Muscle of leg (tissue), 11 donors: ENCODE data around the gene GDF10. TPM values are rescaled to one million over a fixed set of nuclear protein-coding genes. Genes with fewer than 3 reads are reported as not detected.

ENCODE experiments used
- DNase-seq: peaks from one replicate; pipeline ENCODE4 v3.0.0; 2013
- H3K27ac ChIP-seq: one replicate; pipeline ENCODE4 v1.5.1; 2013; ENCODE audit warnings: mild to moderate bottlenecking, low read length, control low read depth
- H3K27me3 ChIP-seq: one replicate; pipeline ENCODE4 v1.6.1; 2013; ENCODE audit warnings: low read length; ENCODE audit not compliant: control insufficient read depth, insufficient read depth
- H3K36me3 ChIP-seq: one replicate; pipeline ENCODE4 v1.6.1; 2013; ENCODE audit warnings: low read length; ENCODE audit not compliant: control insufficient read depth, insufficient read depth
- H3K4me1 ChIP-seq: one replicate; pipeline ENCODE4 v1.6.1; 2013; ENCODE audit warnings: low read length; ENCODE audit not compliant: control insufficient read depth, insufficient read depth
- H3K4me3 ChIP-seq: one replicate; pipeline ENCODE4 v1.5.1; 2013; ENCODE audit warnings: low read length, control low read depth
- H3K9me3 ChIP-seq: replicated peaks from 2 replicates; pipeline ENCODE4 v1.6.1; 2013; ENCODE audit warnings: low read depth, low read length; ENCODE audit not compliant: control insufficient read depth
- WGBS: methylation state at CpG from one replicate; pipeline ENCODE4 v1.1.5; 2013; ENCODE audit warnings: missing lambda C conversion rate; ENCODE audit not compliant: insufficient coverage; 5-methylcytosine and 5-hydroxymethylcytosine counted together
- polyA plus RNA-seq, 8 donors: library from polyadenylated mRNA; unstranded; fragments of 120-200 nt; gene quantifications; one replicate each; pipeline versions ENCODE4 v1.2.1 to v1.2.3, GENCODE V29; 2013; ENCODE audit warnings: inconsistent platforms in 1 of 8, low replicate concordance in 1 of 8; ENCODE audit not compliant: insufficient read length in 8 of 8, insufficient read depth in 1 of 8
- total RNA-seq: library from RNA; stranded (reverse); fragments of 120-200 nt; gene quantifications from one replicate; pipeline ENCODE4 v1.2.4, GENCODE V29; 2013

GDF10 gene
- total and polyA plus RNA-seq, 9 donors: 0.08 to 6.1 (median 0.98) TPM

- no peak overlapping the region for H3K27ac ChIP-seq
- DNase-seq: no peak
- H3K4me3 ChIP-seq: no peak overlapping the region
- H3K36me3 ChIP-seq: no peaks in the 10 kb centered on the region
- H3K9me3 ChIP-seq: no peaks in the 10 kb centered on the region
- peaks cover 10% of the 10 kb centered on the region for H3K27me3 ChIP-seq
- H3K4me1 ChIP-seq: no peaks in the 10 kb centered on the region
Measured at GRCh38 chr10:47283848-47284247, 16.1 kb upstream of the GDF10 start.

- Histone ChIP-seq H3K36me3 (no peaks in the 10 kb centered on the region), H3K9me3 (no peaks in the 10 kb centered on the region), H3K27me3 (peaks cover 16% of the 10 kb centered on the region), H3K4me3 (no peak overlapping the region), H3K4me1 (no peaks in the 10 kb centered on the region), H3K27ac (no peak overlapping the region)
- 57% methylated on average over 7 of the region's 8 CpGs for WGBS
- DNase-seq: no peak
Measured at GRCh38 chr10:47285381-47286115, 14.4 kb upstream of the GDF10 start.

GRCh38 chr10:47286116-47286505, 13.9 kb upstream of the GDF10 start:
- no peak overlapping the region for H3K4me3 ChIP-seq
- H3K36me3 ChIP-seq: no peaks in the 10 kb centered on the region
- H3K27me3 ChIP-seq: peaks cover 16% of the 10 kb centered on the region
- H3K9me3 ChIP-seq: no peaks in the 10 kb centered on the region
- WGBS: 88% methylated on average over 4 of the region's 4 CpGs
- H3K27ac ChIP-seq: no peak overlapping the region
- no peaks in the 10 kb centered on the region for H3K4me1 ChIP-seq
- no peak for DNase-seq

- no peak overlapping the region for H3K4me3 ChIP-seq
- no peak overlapping the region for H3K27ac ChIP-seq
- H3K9me3 ChIP-seq: no peaks in the 10 kb centered on the region
- peaks cover 18% of the 10 kb centered on the region for H3K27me3 ChIP-seq
- WGBS: 82% methylated on average over 3 of the region's 4 CpGs
- H3K4me1 ChIP-seq: no peaks in the 10 kb centered on the region
- DNase-seq: no peak
- no peaks in the 10 kb centered on the region for H3K36me3 ChIP-seq
Measured at GRCh38 chr10:47286591-47287315, 13.2 kb upstream of the GDF10 start.

- no peak overlapping the region for H3K27ac ChIP-seq
- H3K4me1 ChIP-seq: no peaks in the 10 kb centered on the region
- H3K4me3 ChIP-seq: no peak overlapping the region
- peaks cover 18% of the 10 kb centered on the region for H3K27me3 ChIP-seq
- DNase-seq: no peak
- no peaks in the 10 kb centered on the region for H3K9me3 ChIP-seq
- H3K36me3 ChIP-seq: no peaks in the 10 kb centered on the region
- WGBS: 62% methylated on average over 10 of the region's 12 CpGs
Measured at GRCh38 chr10:47287365-47287802, 12.6 kb upstream of the GDF10 start.

- Histone ChIP-seq H3K36me3 (no peaks in the 10 kb centered on the region), H3K4me1 (no peaks in the 10 kb centered on the region), H3K4me3 (no peak overlapping the region), H3K27ac (no peak overlapping the region), H3K9me3 (no peaks in the 10 kb centered on the region), H3K27me3 (peaks cover 19% of the 10 kb centered on the region)
- 90% methylated on average over 6 of the region's 6 CpGs for WGBS
- no peak for DNase-seq
Measured at GRCh38 chr10:47287805-47288204, 12.2 kb upstream of the GDF10 start.

- H3K9me3 ChIP-seq: no peaks in the 10 kb centered on the region
- WGBS: 75% methylated on average over 5 of the region's 8 CpGs
- no peaks in the 10 kb centered on the region for H3K36me3 ChIP-seq
- H3K27ac ChIP-seq: no peak overlapping the region
- H3K4me1 ChIP-seq: no peaks in the 10 kb centered on the region
- H3K4me3 ChIP-seq: no peak overlapping the region
- H3K27me3 ChIP-seq: peaks cover 20% of the 10 kb centered on the region
- no peak for DNase-seq
Measured at GRCh38 chr10:47288236-47288635, 11.8 kb upstream of the GDF10 start.

- Histone ChIP-seq H3K36me3 (no peaks in the 10 kb centered on the region), H3K4me3 (no peak overlapping the region), H3K27ac (no peak overlapping the region), H3K9me3 (no peaks in the 10 kb centered on the region), H3K4me1 (no peaks in the 10 kb centered on the region), H3K27me3 (peaks cover 20% of the 10 kb centered on the region)
- DNase-seq: no peak
- WGBS: 52% methylated on average over 8 of the region's 9 CpGs
Measured at GRCh38 chr10:47288916-47289495, 11.0 kb upstream of the GDF10 start.

- Histone ChIP-seq H3K4me1 (no peaks in the 10 kb centered on the region), H3K4me3 (no peak overlapping the region), H3K9me3 (no peaks in the 10 kb centered on the region), H3K36me3 (no peaks in the 10 kb centered on the region), H3K27me3 (peaks cover 20% of the 10 kb centered on the region), H3K27ac (no peak overlapping the region)
- WGBS: 95% methylated on average over 3 of the region's 6 CpGs
- no peak for DNase-seq
Measured at GRCh38 chr10:47289921-47290320, 10.1 kb upstream of the GDF10 start.

- 76% methylated on average over 3 of the region's 3 CpGs for WGBS
- Histone ChIP-seq H3K4me3 (no peak overlapping the region), H3K36me3 (no peaks in the 10 kb centered on the region), H3K27ac (no peak overlapping the region), H3K4me1 (no peaks in the 10 kb centered on the region), H3K27me3 (peaks cover 23% of the 10 kb centered on the region), H3K9me3 (no peaks in the 10 kb centered on the region)
- DNase-seq: no peak
Measured at GRCh38 chr10:47290338-47290737, 9.7 kb upstream of the GDF10 start.
